ENCODE results near the gene CMC2.
A peak's percentile ranks its signal among the peaks of the same experiment; 100 is the strongest.

The CMC2 gene

DNA sequence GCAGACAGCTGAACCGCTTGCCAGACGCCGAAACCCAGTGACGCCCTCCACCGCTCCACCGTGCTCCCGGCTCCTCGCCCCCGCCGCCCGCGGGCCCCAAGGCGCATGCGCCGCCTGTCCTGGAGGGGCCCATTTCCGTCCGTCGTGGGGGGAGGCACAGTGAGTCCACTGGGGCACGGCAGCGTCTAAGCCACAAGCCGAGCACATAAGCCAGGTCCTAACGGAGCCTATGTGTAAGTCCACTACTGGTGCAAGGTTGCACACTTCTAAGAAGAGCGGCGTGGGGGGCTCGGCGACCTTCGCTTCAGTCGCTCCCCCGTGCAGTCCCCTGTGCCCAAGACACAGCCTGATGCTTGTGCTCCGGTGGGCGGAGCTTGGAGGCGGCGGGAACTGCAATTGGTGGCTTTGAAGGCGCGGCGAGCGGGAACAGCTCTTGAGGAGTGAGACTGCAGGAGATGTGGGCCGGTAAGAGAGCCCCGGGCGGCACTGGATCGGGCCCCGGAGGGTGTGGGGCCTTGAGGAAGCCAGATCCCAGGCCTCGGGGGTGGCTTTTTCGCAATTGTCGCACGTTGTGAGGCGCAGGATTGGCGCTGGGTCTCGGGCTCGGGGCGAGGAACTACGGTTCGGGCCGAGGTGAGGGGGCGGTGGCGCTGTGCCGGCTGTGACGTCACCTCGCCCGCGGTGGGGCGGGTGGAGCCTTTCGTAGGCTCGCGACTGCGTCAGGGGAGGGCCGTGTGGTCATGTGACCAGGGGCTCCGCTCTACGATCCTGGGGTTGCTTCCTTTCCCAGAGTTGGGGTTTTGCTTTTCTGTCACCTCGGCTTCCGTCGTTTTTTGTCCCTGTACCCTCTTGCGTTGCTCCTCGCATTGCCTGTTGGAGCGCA is at the start of gene CMC2, which contains the start of gene CENPN:
TSS of gene CMC2 (minus strand) at position 73 of the 883 bp plus-strand sequence. CDS start 9,491 bp downstream, outside the sequence.
TSS of gene CENPN (plus strand) at position 402 of the 883 bp plus-strand sequence. CDS start 4,726 bp downstream, outside the sequence.
- H3K36me3 ChIP-seq (ENCODE audit: insufficient read depth, low read length) = no peaks in the 10 kb centered on the region
- no peaks in the 10 kb centered on the region for H3K9me3 ChIP-seq (ENCODE audit: control insufficient read depth, insufficient read depth, low read length)
- peak within 1 kb of the TSS; percentile 81 for H3K9ac ChIP-seq (ENCODE audit: low read depth, low read length)
- no peaks in the 10 kb centered on the region; the same call in 1 of the 2 replicates for H3K4me1 ChIP-seq (ENCODE audit: insufficient read depth, low read length)

DNA sequence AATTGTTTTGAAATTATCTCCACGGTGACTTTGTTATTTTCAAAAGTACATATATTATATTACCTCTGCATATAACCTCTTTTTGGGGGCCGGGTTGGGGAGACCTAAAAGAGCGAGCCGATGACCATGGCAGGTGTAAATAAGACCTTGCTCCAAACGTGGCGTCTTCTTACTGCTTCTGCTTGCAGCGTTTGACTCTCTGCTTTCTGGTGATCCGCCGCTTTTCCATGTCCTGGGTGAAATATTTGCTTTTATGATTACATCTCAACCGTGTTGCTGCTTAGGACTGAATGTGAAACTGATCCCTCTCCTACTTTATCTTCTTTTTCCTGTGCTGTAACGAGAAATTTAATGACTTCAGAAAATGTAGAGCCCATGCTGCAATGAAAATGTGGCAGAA is 47.1 kb upstream of the CMC2 start:
- no peak overlapping the region for H3K9ac ChIP-seq (ENCODE audit: low read depth, low read length)
- H3K36me3 ChIP-seq (ENCODE audit: insufficient read depth, low read length) = no peaks in the 10 kb centered on the region

DNA sequence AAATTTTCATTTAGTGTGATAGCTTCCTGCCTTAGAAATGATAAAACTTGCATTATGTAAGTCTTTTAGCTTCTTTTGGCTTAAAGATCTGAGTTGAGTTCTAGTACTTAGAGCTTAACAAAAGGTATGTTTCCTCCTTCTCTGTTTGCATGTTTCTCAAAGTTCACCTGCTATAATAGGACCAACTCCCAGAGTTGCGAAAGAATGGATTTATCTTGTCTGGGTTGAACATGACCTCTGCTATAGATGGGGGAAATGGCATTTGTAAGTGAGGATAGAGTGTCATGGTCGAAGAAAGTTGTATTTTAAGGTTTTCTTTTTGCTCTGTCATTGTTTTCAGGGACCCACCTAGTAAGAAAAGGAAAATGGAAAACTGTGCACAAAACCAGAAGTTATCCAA is 36.1 kb upstream of the CMC2 start:
- Histone ChIP-seq H3K36me3 (ENCODE audit: insufficient read depth, low read length) (peaks cover 20% of the 10 kb centered on the region), H3K9me3 (ENCODE audit: control insufficient read depth, insufficient read depth, low read length) (no peaks in the 10 kb centered on the region), H3K9ac (ENCODE audit: low read depth, low read length) (no peak overlapping the region), H3K4me1 (ENCODE audit: insufficient read depth, low read length) (no peaks in the 10 kb centered on the region)

More for the DNA sequence above, 47.1 kb upstream of the CMC2 start:
- no peaks in the 10 kb centered on the region for H3K9me3 ChIP-seq (ENCODE audit: control insufficient read depth, insufficient read depth, low read length)
- H3K4me1 ChIP-seq (ENCODE audit: insufficient read depth, low read length) = no peaks in the 10 kb centered on the region

DNA sequence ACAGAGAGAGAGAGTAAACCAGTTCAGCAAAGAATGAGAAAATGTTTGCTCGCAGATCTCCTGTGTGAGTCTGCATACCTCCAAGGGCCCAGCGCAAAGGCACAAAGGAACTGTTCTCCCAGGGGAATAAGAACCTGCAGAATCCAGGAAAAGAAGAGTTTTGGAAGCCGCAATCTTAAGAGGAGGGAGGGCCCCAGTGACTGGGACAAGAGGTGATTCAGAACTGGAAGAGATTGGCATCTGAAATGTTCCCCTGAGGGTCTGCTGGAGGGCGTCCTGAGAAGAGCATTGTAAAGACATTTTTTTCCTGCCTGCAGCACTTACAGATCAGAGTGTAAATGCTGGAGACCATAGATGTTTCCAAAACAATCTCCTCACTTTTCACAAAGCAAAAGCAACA is 35.0 kb upstream of the CMC2 start:
- no peaks in the 10 kb centered on the region for H3K9me3 ChIP-seq (ENCODE audit: control insufficient read depth, insufficient read depth, low read length)
- H3K4me1 ChIP-seq (ENCODE audit: insufficient read depth, low read length) = 0 out of 2 replicates have a peak, but pooled peaks cover 4% of the 10 kb centered on the region
- H3K9ac ChIP-seq (ENCODE audit: low read depth, low read length) = no peak overlapping the region
- peaks cover 20% of the 10 kb centered on the region for H3K36me3 ChIP-seq (ENCODE audit: insufficient read depth, low read length)

DNA sequence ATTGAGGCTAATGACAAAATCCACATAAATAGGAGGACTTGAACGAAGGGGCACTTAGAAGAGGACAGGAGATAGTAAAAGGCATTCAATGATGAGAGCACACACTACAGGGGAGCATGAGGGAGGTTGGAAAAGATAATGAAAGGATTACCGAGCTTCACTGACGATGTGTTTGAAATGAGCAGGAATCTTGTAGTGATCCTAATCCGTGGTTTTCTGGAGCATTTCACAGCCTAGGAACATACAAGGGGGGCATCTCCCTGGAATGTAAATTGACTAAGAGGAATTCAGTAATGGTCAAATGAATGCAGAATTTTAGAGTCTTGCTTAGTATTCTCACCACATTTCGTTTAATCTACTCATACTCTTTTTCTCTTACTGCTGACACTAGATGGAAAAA is 34.2 kb upstream of the CMC2 start:
- H3K9me3 ChIP-seq (ENCODE audit: control insufficient read depth, insufficient read depth, low read length) = no peaks in the 10 kb centered on the region
- peaks cover 20% of the 10 kb centered on the region for H3K36me3 ChIP-seq (ENCODE audit: insufficient read depth, low read length)
- no peak overlapping the region for H3K9ac ChIP-seq (ENCODE audit: low read depth, low read length)

DNA sequence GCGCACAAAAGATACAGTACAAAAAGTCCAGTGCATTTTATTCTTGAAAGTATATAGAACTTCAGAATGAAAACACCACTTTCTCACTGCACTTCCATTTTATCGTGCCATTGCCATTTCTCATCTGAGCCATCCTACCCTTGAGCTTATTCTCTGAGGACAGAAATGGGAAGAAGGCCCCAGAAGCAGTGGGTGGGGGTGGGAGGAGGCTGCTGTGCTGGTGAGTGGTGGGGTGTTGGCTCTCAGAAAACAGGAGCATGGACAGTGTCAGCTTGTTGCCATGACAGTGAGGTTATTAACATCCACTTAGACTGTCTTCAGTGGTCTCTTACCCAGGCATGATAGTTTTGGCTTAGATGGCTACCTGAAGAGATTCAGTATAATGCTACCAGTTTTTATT is 33.4 kb upstream of the CMC2 start:
- Histone ChIP-seq H3K36me3 (ENCODE audit: insufficient read depth, low read length) (peaks cover 20% of the 10 kb centered on the region), H3K4me1 (ENCODE audit: insufficient read depth, low read length) (0 out of 2 replicates have a peak, but pooled peaks cover 4% of the 10 kb centered on the region), H3K9ac (ENCODE audit: low read depth, low read length) (no peak overlapping the region), H3K9me3 (ENCODE audit: control insufficient read depth, insufficient read depth, low read length) (no peaks in the 10 kb centered on the region)

More for the DNA sequence above, 34.2 kb upstream of the CMC2 start:
- 0 out of 2 replicates have a peak, but pooled peaks cover 4% of the 10 kb centered on the region for H3K4me1 ChIP-seq (ENCODE audit: insufficient read depth, low read length)

DNA sequence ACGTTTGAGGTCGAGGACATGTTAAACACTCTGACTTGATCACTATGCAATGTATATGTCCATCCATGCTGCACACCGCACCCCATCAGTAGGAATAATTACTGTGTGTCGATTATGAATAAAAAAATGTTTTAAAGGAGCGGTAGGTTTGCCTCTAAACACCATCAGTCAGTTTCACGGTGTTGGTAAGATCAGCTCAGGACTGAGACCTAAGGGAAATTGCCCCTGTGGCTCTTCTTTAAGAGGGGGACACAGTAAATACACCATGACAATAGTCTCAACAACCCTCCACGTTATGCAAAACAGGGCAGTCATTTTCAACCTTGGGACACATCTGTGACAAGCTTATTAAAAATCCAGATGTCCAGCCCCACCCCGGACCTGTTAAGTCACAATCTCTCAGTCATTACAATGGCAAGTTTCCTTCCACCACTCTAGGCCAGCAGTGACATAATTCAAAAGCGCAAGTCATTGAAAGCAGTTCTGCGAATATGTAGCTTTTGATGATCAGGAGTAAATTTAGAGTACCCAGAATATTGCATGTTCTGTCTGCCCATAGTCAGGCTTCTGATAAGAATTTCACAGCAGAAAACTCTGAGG is 30.2 kb upstream of the CMC2 start:
- H3K9me3 ChIP-seq (ENCODE audit: control insufficient read depth, insufficient read depth, low read length) = peaks cover 4% of the 10 kb centered on the region; the same call in 1 of the 2 replicates
- peaks cover 2% of the 10 kb centered on the region for H3K36me3 ChIP-seq (ENCODE audit: insufficient read depth, low read length)
- H3K9ac ChIP-seq (ENCODE audit: low read depth, low read length) = peak overlapping the region; percentile 78
- H3K4me1 ChIP-seq (ENCODE audit: insufficient read depth, low read length) = 0 out of 2 replicates have a peak, but pooled peaks cover 4% of the 10 kb centered on the region

DNA sequence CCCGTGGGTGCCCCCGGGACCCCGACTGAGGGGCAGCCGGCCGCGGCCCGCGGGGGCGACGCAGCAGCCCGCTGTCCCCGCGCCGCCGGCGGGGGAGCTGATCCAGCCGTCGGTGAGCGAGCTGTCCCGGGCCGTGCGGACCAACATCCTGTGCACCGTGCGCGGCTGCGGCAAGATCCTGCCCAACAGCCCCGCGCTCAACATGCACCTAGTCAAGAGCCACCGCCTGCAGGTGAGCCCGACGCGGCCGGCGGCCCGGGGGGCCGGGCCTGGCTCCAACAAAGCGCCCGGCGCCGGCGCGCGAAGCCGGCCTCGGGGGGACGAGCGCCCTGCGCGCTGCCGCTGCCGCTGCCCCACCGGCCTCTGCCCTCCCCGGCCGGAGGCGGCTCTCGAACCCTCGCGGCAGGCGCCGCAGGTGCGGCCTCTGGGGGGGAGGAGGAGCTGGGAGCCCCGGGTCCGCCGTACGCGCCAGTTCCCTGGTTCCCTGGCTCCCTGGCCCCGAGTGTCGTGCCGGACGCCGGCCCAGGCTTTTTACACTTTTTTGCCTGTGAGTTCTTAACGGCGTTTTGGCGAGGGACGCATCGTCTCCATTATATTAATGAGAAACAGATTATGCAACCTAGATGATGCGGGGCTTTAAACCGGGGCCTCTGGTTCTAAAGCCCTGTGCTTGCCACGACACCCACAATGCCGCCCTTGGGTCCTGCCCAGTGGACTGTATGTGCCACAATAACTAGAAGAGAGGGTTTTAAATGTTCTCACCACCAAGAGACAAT is 29.5 kb upstream of the CMC2 start:
- H3K9me3 ChIP-seq (ENCODE audit: control insufficient read depth, insufficient read depth, low read length) = peaks cover 4% of the 10 kb centered on the region; the same call in 1 of the 2 replicates
- H3K4me1 ChIP-seq (ENCODE audit: insufficient read depth, low read length) = 0 out of 2 replicates have a peak, but pooled peaks cover 4% of the 10 kb centered on the region
- no peaks in the 10 kb centered on the region; the same call in 1 of the 2 replicates for H3K36me3 ChIP-seq (ENCODE audit: insufficient read depth, low read length)
- H3K9ac ChIP-seq (ENCODE audit: low read depth, low read length) = peak overlapping the region; percentile 78

DNA sequence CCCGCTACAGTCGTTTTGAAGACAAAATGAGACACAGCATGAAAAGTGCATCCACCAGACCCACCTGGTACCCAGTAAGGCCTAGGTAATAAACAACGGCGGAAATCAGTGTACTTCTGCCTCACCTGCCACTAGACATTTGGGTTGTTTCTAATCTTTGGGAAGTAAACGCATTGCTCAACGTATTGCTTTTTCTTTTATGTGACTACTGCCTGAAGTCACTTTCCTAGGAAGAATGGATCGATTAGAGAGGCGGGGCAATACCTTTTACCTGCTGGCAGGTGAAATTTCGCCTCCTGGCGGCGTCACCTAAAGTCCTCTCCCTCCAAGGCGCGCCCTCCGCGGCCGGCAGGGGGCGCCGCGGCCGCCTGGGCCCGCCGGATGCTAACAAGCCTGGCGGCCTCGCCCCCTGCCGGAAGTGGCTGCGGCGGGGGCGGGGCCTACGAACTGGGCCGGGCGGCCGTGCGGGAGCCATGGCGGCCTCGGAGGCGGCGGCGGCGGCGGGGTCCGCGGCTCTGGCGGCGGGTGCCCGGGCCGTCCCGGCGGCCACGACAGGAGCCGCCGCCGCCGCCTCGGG is 28.8 kb upstream of the CMC2 start, which contains the start of gene ATMIN:
TSS of gene ATMIN (plus strand) at position 445 of the 577 bp plus-strand sequence. CDS start at position 474, 29 bp downstream.
- 0 out of 2 replicates have a peak, but pooled peaks cover 4% of the 10 kb centered on the region for H3K4me1 ChIP-seq (ENCODE audit: insufficient read depth, low read length)
- peak within 1 kb of the TSS; percentile 78 for H3K9ac ChIP-seq (ENCODE audit: low read depth, low read length)
- no peaks in the 10 kb centered on the region for H3K36me3 ChIP-seq (ENCODE audit: insufficient read depth, low read length)
- peaks cover 4% of the 10 kb centered on the region; the same call in 1 of the 2 replicates for H3K9me3 ChIP-seq (ENCODE audit: control insufficient read depth, insufficient read depth, low read length)

DNA sequence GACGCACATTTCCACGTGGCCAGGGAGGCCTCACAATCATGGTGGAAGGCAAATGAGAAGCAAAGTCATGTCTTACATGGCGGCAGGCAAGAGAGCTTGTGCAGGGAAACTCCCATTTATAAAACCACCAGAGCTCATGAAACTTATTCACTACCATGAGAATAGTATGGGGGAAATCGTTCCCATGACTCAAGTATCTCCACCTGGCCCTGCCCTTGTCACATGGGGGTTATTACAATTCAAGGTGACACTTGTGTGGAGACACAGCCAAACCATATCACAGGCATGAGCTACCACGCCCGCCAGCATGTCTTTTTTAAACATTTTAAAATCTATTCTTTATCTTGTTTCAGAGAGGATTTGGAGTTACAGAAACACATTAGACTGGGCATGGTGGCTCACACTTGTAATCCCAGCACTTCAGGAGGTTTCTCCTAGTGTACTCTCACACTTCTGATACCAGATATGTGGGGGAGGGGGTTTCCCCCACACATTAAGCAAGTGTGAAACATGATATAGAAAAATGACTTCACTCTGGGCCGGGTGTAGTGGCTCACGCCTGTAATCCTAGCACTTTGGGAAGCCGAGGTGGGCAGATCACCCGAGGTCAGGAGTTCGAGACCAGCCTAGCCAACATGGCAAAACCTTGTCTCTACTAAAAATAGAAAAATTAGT is 23.4 kb upstream of the CMC2 start:
- peaks cover 11% of the 10 kb centered on the region; the same call in 1 of the 2 replicates for H3K36me3 ChIP-seq (ENCODE audit: insufficient read depth, low read length)
- H3K9me3 ChIP-seq (ENCODE audit: control insufficient read depth, insufficient read depth, low read length) = peaks cover 4% of the 10 kb centered on the region; the same call in 1 of the 2 replicates
- no peaks in the 10 kb centered on the region for H3K4me1 ChIP-seq (ENCODE audit: insufficient read depth, low read length)
- H3K9ac ChIP-seq (ENCODE audit: low read depth, low read length) = no peak overlapping the region

DNA sequence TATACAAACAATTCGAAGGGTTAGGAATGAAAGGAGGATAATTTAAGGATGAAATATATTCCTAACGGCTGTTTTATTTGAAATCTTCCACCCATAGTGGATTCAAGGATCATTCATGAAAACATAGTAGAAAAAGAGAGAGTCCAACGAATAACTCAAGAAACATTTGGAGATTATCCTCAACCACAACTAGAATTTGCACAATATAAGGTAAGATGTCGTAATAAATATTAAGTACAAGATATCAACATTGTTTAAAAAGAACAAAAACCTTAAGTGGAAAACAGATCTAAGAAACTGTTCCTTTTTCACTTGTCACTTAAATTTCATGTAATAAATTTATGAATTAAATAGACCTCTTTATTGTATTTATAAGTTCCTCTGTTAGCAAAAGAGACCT is 19.7 kb upstream of the CMC2 start:
- Histone ChIP-seq H3K9ac (ENCODE audit: low read depth, low read length) (no peak overlapping the region), H3K9me3 (ENCODE audit: control insufficient read depth, insufficient read depth, low read length) (no peaks in the 10 kb centered on the region), H3K36me3 (ENCODE audit: insufficient read depth, low read length) (peaks cover 14% of the 10 kb centered on the region; the same call in 1 of the 2 replicates), H3K4me1 (ENCODE audit: insufficient read depth, low read length) (no peaks in the 10 kb centered on the region)

DNA sequence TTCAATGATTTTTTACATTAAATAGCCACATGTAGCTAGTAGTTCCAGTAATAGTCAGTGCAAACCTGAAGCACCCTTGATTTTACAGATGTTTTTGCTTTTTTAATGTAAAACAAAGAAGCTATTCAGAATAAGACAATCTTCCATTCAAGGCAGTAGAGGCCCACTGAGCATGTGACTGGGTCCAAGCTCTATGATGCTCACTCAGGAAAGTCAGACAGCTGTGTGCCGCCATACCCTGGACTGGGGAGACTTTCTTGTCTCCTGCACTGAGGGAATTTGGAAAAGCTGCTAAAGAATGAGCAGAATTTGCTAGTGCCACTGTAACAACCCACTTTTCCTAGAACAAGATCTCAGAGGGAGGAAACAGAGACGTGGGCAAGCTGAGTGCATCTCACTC is 11.8 kb upstream of the CMC2 start:
- Histone ChIP-seq H3K9ac (ENCODE audit: low read depth, low read length) (no peak overlapping the region), H3K36me3 (ENCODE audit: insufficient read depth, low read length) (peaks cover 22% of the 10 kb centered on the region), H3K4me1 (ENCODE audit: insufficient read depth, low read length) (no peaks in the 10 kb centered on the region), H3K9me3 (ENCODE audit: control insufficient read depth, insufficient read depth, low read length) (no peaks in the 10 kb centered on the region)

DNA sequence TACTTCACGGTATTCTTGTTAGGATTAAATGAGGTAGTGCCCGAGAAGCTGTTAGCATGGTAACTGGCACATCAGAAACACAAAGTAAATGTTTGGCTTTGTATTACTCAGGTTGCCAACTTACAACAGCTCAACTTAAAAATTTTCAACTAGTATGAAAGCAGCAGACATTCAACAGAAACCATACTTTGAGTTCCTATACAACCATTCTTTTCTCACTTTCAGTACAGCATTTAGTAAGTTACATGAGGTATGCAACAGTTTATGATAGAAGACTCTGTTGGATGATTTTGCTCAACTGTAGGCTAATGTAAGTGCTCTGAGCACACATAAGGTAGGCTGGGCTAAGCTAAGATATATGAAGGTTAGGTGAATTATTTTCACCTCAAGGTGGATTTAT is 8.0 kb upstream of the CMC2 start:
- no peak overlapping the region for H3K9ac ChIP-seq (ENCODE audit: low read depth, low read length)
- peaks cover 15% of the 10 kb centered on the region for H3K36me3 ChIP-seq (ENCODE audit: insufficient read depth, low read length)
- H3K4me1 ChIP-seq (ENCODE audit: insufficient read depth, low read length) = no peaks in the 10 kb centered on the region
- H3K9me3 ChIP-seq (ENCODE audit: control insufficient read depth, insufficient read depth, low read length) = no peaks in the 10 kb centered on the region
